ENCODE results near the gene RABL6. TPM values are rescaled to one million over a fixed set of nuclear protein-coding genes. Genes with fewer than 3 reads are reported as not detected.

The RABL6 gene
- total and polyA plus RNA-seq, 2 donors (not counting 1 experiment from before 2014, with no cell fraction given) = 36.8 to 59.6 TPM

DNA sequence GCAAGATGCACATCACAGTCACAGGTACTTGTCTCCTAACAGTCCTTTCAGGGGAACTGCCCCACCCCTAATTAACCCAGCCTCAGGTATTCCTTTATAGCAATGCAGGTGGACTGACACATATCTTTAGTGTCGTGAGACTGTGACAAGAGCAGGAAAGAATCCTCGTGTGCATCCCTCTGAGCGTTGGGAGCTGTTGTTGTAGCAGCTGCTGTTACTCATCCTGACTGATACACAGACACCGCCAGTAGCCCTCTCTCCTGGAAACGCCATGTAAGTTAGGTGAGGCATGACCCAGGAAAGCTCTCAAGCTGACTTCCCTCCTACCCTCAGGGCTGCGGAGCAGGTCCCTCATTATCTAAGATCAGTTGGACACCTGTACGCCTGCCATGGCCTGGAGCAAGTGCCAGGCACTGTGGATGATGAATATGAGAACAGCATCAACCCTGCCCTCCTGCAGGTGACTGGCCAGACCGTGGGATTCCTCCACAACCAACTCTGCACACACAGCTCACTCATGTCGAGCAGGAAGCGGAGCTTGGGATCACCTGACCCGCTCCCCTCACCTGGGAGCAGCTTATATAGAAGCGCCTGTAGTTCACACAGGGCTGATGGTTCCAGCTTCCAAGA lies 33.2 kb upstream of the RABL6 start:
- H3K27me3 ChIP-seq (ENCODE audit: control insufficient read depth, insufficient read depth, low read length) = peaks cover 16% of the 10 kb centered on the region
- H3K4me3 ChIP-seq (replicated peaks in 1 of 4; ENCODE audit: control extremely low read depth in 1 of 4, insufficient read depth in 1 of 4, low read depth in 3 of 4, low read length in 4 of 4) = no peak overlapping the region
- no peaks in the 10 kb centered on the region for H4K20me1 ChIP-seq (ENCODE audit: control insufficient read depth, extremely low read depth, insufficient read depth, low read length)
- no peak overlapping the region for H2AFZ ChIP-seq (ENCODE audit: low read length)
- TF ChIP-seq CTCF (conservative IDR thresholded peaks at IDR 0.05 in 1 of 2, IDR thresholded peaks at IDR 0.05 in 1 of 2; ENCODE audit: low read depth in 1 of 2, low read length in 2 of 2) (no peak), EZH2 (IDR thresholded peaks at IDR 0.05; ENCODE audit: low read length, missing control alignments) (no peak)
- H3K36me3 ChIP-seq (ENCODE audit: control insufficient read depth, insufficient read depth, low read length) = no peaks in the 10 kb centered on the region
- H3K9ac ChIP-seq (ENCODE audit: insufficient read depth, low read length) = no peak overlapping the region
- DNase-seq (ENCODE audit: low read depth in 2 of 2) = no peak
- H3K27ac ChIP-seq (ENCODE audit: insufficient read depth, low read length) = no peak overlapping the region
- H3K4me2 ChIP-seq (ENCODE audit: extremely low read depth, insufficient read depth, low read length) = no peak overlapping the region
- H3K4me1 ChIP-seq (ENCODE audit: control insufficient read depth, extremely low read depth, insufficient read depth, low read length) = no peaks in the 10 kb centered on the region
- H3K79me2 ChIP-seq (ENCODE audit: control insufficient read depth, insufficient read depth, low read length) = no peaks in the 10 kb centered on the region
- no peaks in the 10 kb centered on the region for H3K9me3 ChIP-seq (ENCODE audit: control insufficient read depth, insufficient read depth, low read depth, low read length)

DNA sequence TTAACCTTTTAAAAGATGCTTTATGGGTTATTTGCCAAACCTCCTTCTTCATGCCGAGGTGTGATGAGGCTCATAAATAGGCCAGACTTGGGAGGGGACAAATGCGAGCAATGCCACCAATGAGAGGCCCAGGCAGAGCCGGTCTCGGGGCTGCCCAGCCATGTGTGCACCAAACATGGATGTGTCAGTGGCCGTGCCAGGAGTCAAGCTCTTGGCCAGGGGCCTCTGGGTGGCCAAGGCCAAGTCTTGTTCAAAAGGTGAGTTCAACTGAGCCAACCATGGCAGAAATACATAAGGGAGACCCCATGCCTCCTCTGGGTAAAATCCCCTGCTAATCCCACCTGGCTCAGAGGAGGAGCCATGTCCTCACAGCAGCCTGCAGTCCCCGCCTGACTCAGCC lies 32.6 kb upstream of the RABL6 start:
- DNase-seq (ENCODE audit: low read depth in 2 of 2) = no peak
- TF ChIP-seq CTCF (conservative IDR thresholded peaks at IDR 0.05 in 1 of 2, IDR thresholded peaks at IDR 0.05 in 1 of 2; ENCODE audit: low read depth in 1 of 2, low read length in 2 of 2) = no peak
- TF ChIP-seq EZH2 (IDR thresholded peaks at IDR 0.05; ENCODE audit: low read length, missing control alignments) = no peak
- H3K36me3 ChIP-seq (ENCODE audit: control insufficient read depth, insufficient read depth, low read length) = no peaks in the 10 kb centered on the region
- no peak overlapping the region for H3K9ac ChIP-seq (ENCODE audit: insufficient read depth, low read length)
- H3K4me3 ChIP-seq (replicated peaks in 1 of 4; ENCODE audit: control extremely low read depth in 1 of 4, insufficient read depth in 1 of 4, low read depth in 3 of 4, low read length in 4 of 4) = no peak overlapping the region
- H4K20me1 ChIP-seq (ENCODE audit: control insufficient read depth, extremely low read depth, insufficient read depth, low read length) = no peaks in the 10 kb centered on the region
- peaks cover 21% of the 10 kb centered on the region for H3K27me3 ChIP-seq (ENCODE audit: control insufficient read depth, insufficient read depth, low read length)
- H2AFZ ChIP-seq (ENCODE audit: low read length) = no peak overlapping the region
- H3K9me3 ChIP-seq (ENCODE audit: control insufficient read depth, insufficient read depth, low read depth, low read length) = no peaks in the 10 kb centered on the region
- no peaks in the 10 kb centered on the region for H3K79me2 ChIP-seq (ENCODE audit: control insufficient read depth, insufficient read depth, low read length)
- H3K27ac ChIP-seq (ENCODE audit: insufficient read depth, low read length) = no peak overlapping the region
- no peaks in the 10 kb centered on the region for H3K4me1 ChIP-seq (ENCODE audit: control insufficient read depth, extremely low read depth, insufficient read depth, low read length)
- H3K4me2 ChIP-seq (ENCODE audit: extremely low read depth, insufficient read depth, low read length) = no peak overlapping the region

DNA sequence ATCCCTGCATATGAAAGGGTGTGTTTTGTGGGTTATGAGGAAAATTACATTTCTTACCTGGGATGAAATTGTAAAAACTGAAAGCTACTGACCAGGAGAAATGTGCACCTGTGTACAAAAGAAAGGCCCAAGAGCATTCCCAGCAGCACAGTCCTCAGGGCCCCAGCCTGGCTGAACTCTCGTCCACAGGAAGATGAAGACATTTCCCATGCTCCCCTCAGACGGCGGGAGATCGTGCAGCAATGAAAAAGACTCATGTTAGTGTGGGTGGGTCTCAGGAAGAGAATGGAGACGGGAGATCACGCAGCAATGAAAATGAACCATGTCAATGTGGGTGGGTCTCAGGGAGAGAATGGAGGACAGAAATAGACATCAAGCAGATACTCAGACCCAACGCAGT lies 30.8 kb upstream of the RABL6 start:
- Histone ChIP-seq H3K36me3 (ENCODE audit: control insufficient read depth, insufficient read depth, low read length) (no peaks in the 10 kb centered on the region), H3K9ac (ENCODE audit: insufficient read depth, low read length) (no peak overlapping the region), H2AFZ (ENCODE audit: low read length) (no peak overlapping the region), H3K4me1 (ENCODE audit: control insufficient read depth, extremely low read depth, insufficient read depth, low read length) (no peaks in the 10 kb centered on the region), H3K79me2 (ENCODE audit: control insufficient read depth, insufficient read depth, low read length) (no peaks in the 10 kb centered on the region), H4K20me1 (ENCODE audit: control insufficient read depth, extremely low read depth, insufficient read depth, low read length) (no peaks in the 10 kb centered on the region), H3K27ac (ENCODE audit: insufficient read depth, low read length) (no peak overlapping the region), H3K27me3 (ENCODE audit: control insufficient read depth, insufficient read depth, low read length) (peaks cover 29% of the 10 kb centered on the region), H3K4me2 (ENCODE audit: extremely low read depth, insufficient read depth, low read length) (no peak overlapping the region), H3K4me3 (replicated peaks in 1 of 4; ENCODE audit: control extremely low read depth in 1 of 4, insufficient read depth in 1 of 4, low read depth in 3 of 4, low read length in 4 of 4) (no peak overlapping the region), H3K9me3 (ENCODE audit: control insufficient read depth, insufficient read depth, low read depth, low read length) (no peaks in the 10 kb centered on the region)
- TF ChIP-seq CTCF (conservative IDR thresholded peaks at IDR 0.05 in 1 of 2, IDR thresholded peaks at IDR 0.05 in 1 of 2; ENCODE audit: low read depth in 1 of 2, low read length in 2 of 2) (no peak), EZH2 (IDR thresholded peaks at IDR 0.05; ENCODE audit: low read length, missing control alignments) (no peak)
- no peak for DNase-seq (ENCODE audit: low read depth in 2 of 2)
